A673 (cell line): ENCODE measurements around the gene PARD6A.

ENCODE experiments used
- EZH2 ChIP-seq: fragments of 200-600 bp; sonication (generic); IDR thresholded peaks from 2 replicates; pipeline ENCODE4 v1.6.1; 2017; ENCODE audit warnings: borderline replicate concordance, low read depth, mild to moderate bottlenecking, mixed read lengths, antibody characterized with exemption, low read length; ENCODE audit not compliant: poor library complexity, severe bottlenecking
- TF ChIP-seq, protein P1 (sequence below): fragments of 300-800, 200-600 bp; sonication (generic); conservative IDR thresholded peaks from 2 replicates; pipeline ENCODE4 v1.5.1; 2017; ENCODE audit warnings: low read depth, mild to moderate bottlenecking, antibody characterized with exemption, low read length, moderate library complexity, mixed read lengths

DNA sequence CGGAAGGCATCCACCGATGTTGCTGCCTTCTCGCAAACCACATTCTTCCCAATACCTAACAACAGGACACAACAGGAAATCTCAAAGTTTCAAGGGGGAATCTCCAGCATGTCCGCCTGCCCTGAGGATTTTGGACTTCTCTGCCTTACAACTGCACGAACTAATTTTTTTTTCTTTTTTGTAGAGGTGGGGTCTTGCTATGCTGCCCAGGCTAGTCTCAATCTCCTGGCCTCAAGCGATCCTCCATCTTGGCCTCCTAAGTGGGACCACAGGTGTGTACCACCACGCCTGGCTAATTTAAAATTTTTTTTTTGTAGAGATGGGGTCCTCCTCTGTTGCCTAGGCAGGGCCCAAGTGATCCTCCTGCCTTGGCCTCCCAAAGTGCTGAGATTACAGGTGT, 15.2 kb downstream of the PARD6A start:
- TF ChIP-seq, protein P1, sequence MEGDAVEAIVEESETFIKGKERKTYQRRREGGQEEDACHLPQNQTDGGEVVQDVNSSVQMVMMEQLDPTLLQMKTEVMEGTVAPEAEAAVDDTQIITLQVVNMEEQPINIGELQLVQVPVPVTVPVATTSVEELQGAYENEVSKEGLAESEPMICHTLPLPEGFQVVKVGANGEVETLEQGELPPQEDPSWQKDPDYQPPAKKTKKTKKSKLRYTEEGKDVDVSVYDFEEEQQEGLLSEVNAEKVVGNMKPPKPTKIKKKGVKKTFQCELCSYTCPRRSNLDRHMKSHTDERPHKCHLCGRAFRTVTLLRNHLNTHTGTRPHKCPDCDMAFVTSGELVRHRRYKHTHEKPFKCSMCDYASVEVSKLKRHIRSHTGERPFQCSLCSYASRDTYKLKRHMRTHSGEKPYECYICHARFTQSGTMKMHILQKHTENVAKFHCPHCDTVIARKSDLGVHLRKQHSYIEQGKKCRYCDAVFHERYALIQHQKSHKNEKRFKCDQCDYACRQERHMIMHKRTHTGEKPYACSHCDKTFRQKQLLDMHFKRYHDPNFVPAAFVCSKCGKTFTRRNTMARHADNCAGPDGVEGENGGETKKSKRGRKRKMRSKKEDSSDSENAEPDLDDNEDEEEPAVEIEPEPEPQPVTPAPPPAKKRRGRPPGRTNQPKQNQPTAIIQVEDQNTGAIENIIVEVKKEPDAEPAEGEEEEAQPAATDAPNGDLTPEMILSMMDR = no peak
- TF ChIP-seq EZH2 = no peak
